CD8-positive, alpha-beta memory T cell (primary cell): ENCODE results near the gene TRAPPC11. TPM values are rescaled to one million over a fixed set of nuclear protein-coding genes. Genes with fewer than 3 reads are reported as not detected.

Experiments used
- CTCF ChIA-PET: fragments of 350-600 bp; sonication (Branson Sonifier 250); formaldehyde crosslinking; loops from one replicate; lab custom pipeline; 2021; ENCODE audit warnings: antibody characterized with exemption; lab: Charles Lee
- POLR2A ChIA-PET: fragments of 350-600 bp; sonication (Branson Sonifier 250); formaldehyde crosslinking; loops from one replicate; lab custom pipeline; 2021; ENCODE audit warnings: antibody characterized with exemption; lab: Charles Lee
- DNase-seq, 5 donors: peaks; one replicate each; pipeline versions ENCODE4 v3.0.0 to v3.0.0-alpha.2; 2020 to 2022; ENCODE audit warnings: mixed read lengths in 1 of 5
- H3K27ac ChIP-seq: one replicate; pipeline ENCODE4 v1.7.0; 2013; ENCODE audit warnings: low read depth, mild to moderate bottlenecking, low read length, moderate library complexity
- H3K27me3 ChIP-seq: 2 replicates; pipeline ENCODE4 v1.7.0; 2013; ENCODE audit warnings: low read length, mild to moderate bottlenecking; ENCODE audit not compliant: insufficient read depth, poor library complexity, severe bottlenecking
- H3K36me3 ChIP-seq: 2 replicates; pipeline ENCODE4 v1.7.0; 2013; ENCODE audit warnings: mild to moderate bottlenecking, low read length, moderate library complexity; ENCODE audit not compliant: insufficient read depth
- H3K4me1 ChIP-seq: 2 replicates; pipeline ENCODE4 v1.7.0; 2013; ENCODE audit warnings: mild to moderate bottlenecking, low read length, moderate library complexity; ENCODE audit not compliant: insufficient read depth
- H3K4me3 ChIP-seq: 2 replicates; pipeline ENCODE4 v1.7.0; 2013; ENCODE audit warnings: mild to moderate bottlenecking, low read length
- H3K9me3 ChIP-seq: 2 replicates; pipeline ENCODE4 v1.7.0; 2013; ENCODE audit warnings: mild to moderate bottlenecking, low read length
- H3K27ac Mint-ChIP-seq, 8 donors: one replicate each; pipeline ENCODE4 v1.8.0; 2020 to 2021; ENCODE audit warnings: mixed read lengths in 8 of 8, mild to moderate bottlenecking in 6 of 8, inconsistent platforms in 3 of 8, moderate library complexity in 3 of 8
- H3K27me3 Mint-ChIP-seq, 2 donors: one replicate each; pipeline ENCODE4 v1.8.0; 2020 to 2021; ENCODE audit warnings: mixed read lengths in 2 of 2, mild to moderate bottlenecking in 1 of 2, moderate library complexity in 1 of 2
- H3K36me3 Mint-ChIP-seq, 3 donors: one replicate each; pipeline ENCODE4 v1.8.0; 2020 to 2021; ENCODE audit warnings: mixed read lengths in 3 of 3, inconsistent platforms in 1 of 3, mild to moderate bottlenecking in 1 of 3
- H3K4me1 Mint-ChIP-seq, 3 donors: one replicate each; pipeline ENCODE4 v1.8.0; 2020 to 2021; ENCODE audit warnings: mixed read lengths in 3 of 3, inconsistent platforms in 1 of 3, mild to moderate bottlenecking in 1 of 3
- H3K4me3 Mint-ChIP-seq, 7 donors: one replicate each; pipeline ENCODE4 v1.8.0; 2020 to 2021; ENCODE audit warnings: mixed read lengths in 7 of 7, mild to moderate bottlenecking in 6 of 7, moderate library complexity in 4 of 7, inconsistent platforms in 2 of 7
- H3K9me3 Mint-ChIP-seq, 5 donors: one replicate each; pipeline ENCODE4 v1.8.0; 2020 to 2022; ENCODE audit warnings: mixed read lengths in 5 of 5, mild to moderate bottlenecking in 3 of 5, moderate library complexity in 2 of 5, inconsistent platforms in 1 of 5
- polyA plus RNA-seq: library from polyadenylated mRNA; unstranded; fragments of 300-500 nt; fragmentation: Illumina TruSeq; gene quantifications from one replicate; pipeline ENCODE4 v1.2.3, GENCODE V29; 2021
- total RNA-seq, 2 experiments: library from RNA; stranded (reverse); gene quantifications; one replicate each; pipeline ENCODE4 v1.2.3, GENCODE V29; 2021

TRAPPC11 gene
- total and polyA plus RNA-seq, 3 experiments from 2014 or later, result 21.9 to 29.3 (median 23.3) TPM

DNA sequence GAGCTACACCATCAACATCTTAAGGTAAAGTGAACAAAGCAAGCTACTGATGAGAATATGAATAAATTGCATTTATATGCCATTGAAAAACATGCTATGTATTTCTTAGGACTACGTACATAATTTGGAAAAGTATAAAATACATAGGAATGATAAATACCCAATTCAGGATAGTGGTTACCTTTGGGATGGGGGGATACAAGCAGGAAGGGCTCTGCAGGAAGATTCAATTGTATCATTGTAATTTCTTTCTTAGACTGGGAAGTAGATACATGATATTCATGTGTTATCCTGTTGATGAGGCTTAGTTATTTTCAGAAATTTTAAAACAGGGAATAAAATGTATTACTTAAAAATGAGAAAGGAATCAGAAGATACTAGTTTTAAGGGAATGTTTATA lies 43.4 kb downstream of the TRAPPC11 start:
- H3K9me3 Mint-ChIP-seq, result no peaks in the 10 kb centered on the region
- H3K9me3 ChIP-seq, result no peaks in the 10 kb centered on the region
- H3K4me1 ChIP-seq, result no peaks in the 10 kb centered on the region
- peak overlapping the region in 1 of 8 donors; percentile 25 for H3K27ac Mint-ChIP-seq
- H3K27me3 Mint-ChIP-seq, result no peaks in the 10 kb centered on the region
- peaks cover 0 to 2% (median 0%) of the 10 kb centered on the region in 3 donors for H3K4me1 Mint-ChIP-seq
- no peak overlapping the region for H3K4me3 ChIP-seq
- no peaks in the 10 kb centered on the region for H3K27me3 ChIP-seq
- H3K36me3 Mint-ChIP-seq, result peaks cover 19 to 82% (median 35%) of the 10 kb centered on the region in 3 donors
- DNase-seq, result no peak
- H3K27ac ChIP-seq, result no peak overlapping the region
- no peak overlapping the region for H3K4me3 Mint-ChIP-seq
- peaks cover 38% of the 10 kb centered on the region for H3K36me3 ChIP-seq
- POLR2A ChIA-PET, result no interaction called here
- CTCF ChIA-PET, result no interaction called here

DNA sequence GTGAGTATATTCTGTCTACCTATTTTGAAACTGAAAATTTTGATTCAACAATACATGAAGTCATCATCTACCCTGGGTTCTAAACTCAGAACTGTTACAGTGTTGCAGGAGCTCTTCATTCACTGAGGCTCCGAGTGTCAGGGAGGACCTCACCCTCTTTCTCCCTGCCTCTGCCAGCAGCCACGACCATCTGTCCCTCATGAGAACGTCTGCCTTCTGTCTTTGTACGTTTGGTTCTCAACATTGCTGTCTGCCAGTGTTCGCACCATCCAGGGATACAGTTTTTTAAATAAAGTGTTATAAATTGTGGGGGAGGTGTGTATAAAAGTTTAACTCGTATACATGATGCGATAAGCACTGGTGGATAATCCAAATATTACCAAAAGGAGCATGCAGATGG lies 55.5 kb downstream of the TRAPPC11 start:
- H3K4me3 Mint-ChIP-seq, result no peak overlapping the region
- ChIA-PET POLR2A (no interaction called here), CTCF (no interaction called here)
- H3K27me3 Mint-ChIP-seq, result no peaks in the 10 kb centered on the region
- H3K9me3 Mint-ChIP-seq, result no peaks in the 10 kb centered on the region
- Histone ChIP-seq H3K27me3 (no peaks in the 10 kb centered on the region), H3K4me1 (no peaks in the 10 kb centered on the region), H3K36me3 (peaks cover 9% of the 10 kb centered on the region), H3K9me3 (no peaks in the 10 kb centered on the region), H3K27ac (no peak overlapping the region), H3K4me3 (no peak overlapping the region)
- peaks cover 5 to 48% (median 11%) of the 10 kb centered on the region in 3 donors for H3K36me3 Mint-ChIP-seq
- no peaks in the 10 kb centered on the region for H3K4me1 Mint-ChIP-seq
- no peak for DNase-seq
- H3K27ac Mint-ChIP-seq, result no peak overlapping the region

DNA sequence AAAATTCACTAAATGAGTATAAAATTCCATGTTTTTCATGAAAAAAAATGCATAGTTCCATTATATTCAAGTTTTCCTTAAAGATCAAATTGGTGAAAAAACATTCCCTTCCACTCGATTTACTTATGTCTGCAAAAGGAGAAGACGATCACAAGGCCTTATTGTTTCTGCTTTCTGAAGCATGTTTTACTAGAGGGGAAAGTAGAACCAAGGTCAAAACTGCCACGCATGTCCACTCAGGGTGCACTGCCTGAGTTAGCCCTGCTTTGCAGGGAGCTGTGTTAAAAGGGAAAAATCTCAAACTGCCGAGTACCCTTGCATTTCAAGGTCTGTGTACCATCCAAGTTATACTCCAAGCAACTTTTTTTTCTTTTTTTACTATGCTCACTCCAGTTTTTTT lies 57.2 kb downstream of the TRAPPC11 start:
- peaks cover 1 to 2% (median 2%) of the 10 kb centered on the region in 3 donors for H3K4me1 Mint-ChIP-seq
- peaks cover 5 to 36% (median 11%) of the 10 kb centered on the region in 3 donors for H3K36me3 Mint-ChIP-seq
- DNase-seq, result no peak
- Histone ChIP-seq H3K27me3 (no peaks in the 10 kb centered on the region), H3K4me1 (no peaks in the 10 kb centered on the region), H3K27ac (no peak overlapping the region), H3K36me3 (peaks cover 7% of the 10 kb centered on the region), H3K4me3 (no peak overlapping the region), H3K9me3 (no peaks in the 10 kb centered on the region)
- H3K4me3 Mint-ChIP-seq, result no peak overlapping the region
- H3K9me3 Mint-ChIP-seq, result no peaks in the 10 kb centered on the region
- H3K27ac Mint-ChIP-seq, result peak overlapping the region in 1 of 8 donors; percentile 66
- CTCF ChIA-PET, result no interaction called here
- H3K27me3 Mint-ChIP-seq, result peaks cover 0 to 2% of the 10 kb centered on the region in 2 donors
- POLR2A ChIA-PET, result no interaction called here

DNA sequence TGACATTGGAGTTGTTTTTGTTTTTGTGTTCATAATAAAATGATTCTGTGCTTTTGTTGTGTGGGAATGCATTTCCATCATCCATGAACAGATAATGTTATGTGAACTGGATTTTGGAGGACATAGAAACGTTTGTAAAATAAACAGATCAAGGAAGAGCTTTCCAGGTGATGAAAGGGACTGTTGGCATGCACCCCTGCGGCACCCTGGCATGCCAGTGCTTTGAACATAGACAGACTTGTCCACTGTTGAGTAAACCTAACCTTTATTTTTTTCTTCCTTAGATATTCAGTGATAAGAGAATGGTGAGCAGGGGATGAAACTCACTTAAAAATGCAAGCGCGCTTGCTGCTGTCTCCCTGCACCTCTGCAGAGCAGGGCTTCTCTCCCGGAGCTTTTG lies 59.8 kb downstream of the TRAPPC11 start:
- DNase-seq, result no peak
- ChIA-PET POLR2A (no interaction called here), CTCF (interaction anchor here (0.7 kb wide), 2 partner anchors 26 to 32 kb away, joined by 3 read pairs; no protein-coding TSS in a partner anchor)
- Mint-ChIP-seq H3K4me1 (peaks cover 13 to 15% (median 14%) of the 10 kb centered on the region in 3 donors), H3K9me3 (no peaks in the 10 kb centered on the region), H3K36me3 (peaks cover 0 to 13% (median 0%) of the 10 kb centered on the region in 3 donors), H3K27me3 (peaks cover 0 to 8% of the 10 kb centered on the region in 2 donors), H3K4me3 (peak overlapping the region in 2 of 7 donors; percentile 59 to 71), H3K27ac (peak overlapping the region in 2 of 8 donors; percentile 17 to 41)
- H3K4me1 ChIP-seq, result peaks cover 8% of the 10 kb centered on the region
- no peaks in the 10 kb centered on the region for H3K27me3 ChIP-seq
- H3K9me3 ChIP-seq, result no peaks in the 10 kb centered on the region
- H3K27ac ChIP-seq, result no peak overlapping the region
- H3K4me3 ChIP-seq, result no peak overlapping the region
- peaks cover under 1% of the 10 kb centered on the region for H3K36me3 ChIP-seq

DNA sequence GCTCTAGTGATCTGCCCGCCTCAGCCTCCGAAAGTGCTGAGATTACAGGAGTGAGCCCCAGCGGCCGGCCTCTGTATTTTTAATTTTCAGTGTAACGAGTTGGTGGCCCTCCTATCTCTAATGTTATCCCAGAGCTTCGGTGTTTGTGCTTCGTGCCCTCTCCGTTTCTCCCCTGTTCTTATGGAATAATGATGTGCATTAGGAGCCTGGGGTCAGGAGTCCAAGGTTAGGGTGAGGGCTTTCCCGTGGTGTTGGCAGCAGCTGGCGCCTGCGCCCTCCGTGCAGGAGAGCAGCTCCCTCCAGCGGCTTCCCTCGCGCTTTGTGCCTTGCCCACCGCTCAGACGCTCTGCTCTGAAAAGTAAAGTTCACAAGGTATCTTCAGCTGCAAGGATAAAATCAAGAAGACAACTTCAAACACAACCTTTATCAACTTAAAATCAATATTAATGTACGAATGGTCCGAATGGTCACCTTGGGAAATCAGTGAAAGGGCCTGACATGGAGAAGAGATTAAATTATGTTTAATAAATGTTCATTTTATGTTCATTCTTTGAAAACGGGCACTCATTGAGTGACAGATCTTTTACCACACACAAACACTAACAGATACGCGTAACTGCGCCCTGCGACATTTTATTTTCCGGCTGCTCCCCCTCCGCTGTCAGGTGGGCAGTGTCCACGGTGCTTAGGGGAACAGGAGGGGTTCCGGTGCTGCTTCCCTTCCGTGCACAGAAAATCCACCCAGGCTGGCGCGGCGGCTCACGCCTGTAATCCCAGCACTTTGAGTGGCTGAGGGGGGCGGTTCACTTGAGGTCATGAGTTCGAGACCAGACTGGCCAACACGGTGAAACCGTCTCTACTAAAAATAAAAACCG lies 62.4 kb downstream of the TRAPPC11 start:
- Histone ChIP-seq H3K9me3 (no peaks in the 10 kb centered on the region), H3K36me3 (no peaks in the 10 kb centered on the region), H3K27me3 (no peaks in the 10 kb centered on the region), H3K27ac (no peak overlapping the region), H3K4me1 (peaks cover 8% of the 10 kb centered on the region), H3K4me3 (peak overlapping the region; percentile 7)
- peak in 4 of 5 donors; percentile 16 to 44 (median 34) for DNase-seq
- H3K27ac Mint-ChIP-seq, result peak overlapping the region in 7 of 8 donors; percentile 37 to 95 (median 65)
- peaks cover 0 to 8% of the 10 kb centered on the region in 2 donors for H3K27me3 Mint-ChIP-seq
- ChIA-PET POLR2A (interaction anchor here (0.6 kb wide), 1 partner anchor 217 kb away, joined by 3 read pairs; no protein-coding TSS in a partner anchor), CTCF (interaction anchor here (0.8 to 1.1 kb wide), 2 partner anchors 11 to 266 kb away, joined by 3 read pairs; no protein-coding TSS in a partner anchor)
- no peaks in the 10 kb centered on the region for H3K36me3 Mint-ChIP-seq
- H3K9me3 Mint-ChIP-seq, result no peaks in the 10 kb centered on the region
- peak overlapping the region; percentile 72 to 93 (median 88) for H3K4me3 Mint-ChIP-seq
- H3K4me1 Mint-ChIP-seq, result peaks cover 13 to 19% (median 14%) of the 10 kb centered on the region in 3 donors

DNA sequence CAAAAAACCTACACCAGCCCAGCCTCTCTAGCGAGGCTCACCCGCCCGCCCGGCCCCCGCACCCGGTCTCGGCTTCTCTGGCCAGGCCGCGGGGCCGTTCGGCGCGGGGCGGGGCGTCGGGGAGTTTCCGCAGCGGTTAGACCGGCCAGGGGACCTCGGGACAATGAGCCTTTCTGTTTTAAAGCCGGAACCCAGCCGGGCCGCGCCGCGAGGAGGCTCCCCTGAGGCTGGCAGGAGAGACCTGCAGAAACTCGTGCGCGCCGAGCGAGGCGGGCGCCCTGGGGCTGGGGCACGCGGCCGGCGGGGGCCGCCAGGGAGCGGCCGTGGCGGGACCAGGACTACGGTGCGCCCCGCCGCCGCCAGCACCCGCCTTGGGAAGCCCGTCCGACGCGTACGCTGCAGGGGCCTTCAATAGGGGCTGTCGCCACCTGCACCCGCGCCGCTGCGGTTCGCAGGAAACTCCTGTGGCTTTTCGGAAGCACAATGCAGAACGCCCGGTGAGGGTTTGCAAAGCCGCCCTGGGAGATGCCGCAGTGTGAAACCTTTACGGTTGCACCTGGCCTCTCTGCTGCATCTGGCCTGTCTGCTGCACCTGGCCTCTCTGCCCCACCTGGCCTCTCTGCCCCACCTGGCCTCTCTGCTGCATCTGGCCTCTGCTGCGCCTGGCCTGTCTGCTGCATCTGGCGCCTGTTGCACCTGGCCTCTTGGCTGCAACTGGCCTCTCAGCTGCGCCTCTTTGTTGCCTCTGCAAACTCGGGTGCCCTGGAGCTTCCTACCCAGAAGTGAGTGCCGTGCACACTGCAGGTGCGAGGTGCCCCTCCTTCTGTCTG lies 63.9 kb downstream of the TRAPPC11 start:
- no peak overlapping the region for H3K27ac ChIP-seq
- DNase-seq, result peak; percentile 19 to 57 (median 47)
- H3K4me1 ChIP-seq, result peaks cover 8% of the 10 kb centered on the region
- H3K36me3 ChIP-seq, result no peaks in the 10 kb centered on the region
- peaks cover 2 to 8% of the 10 kb centered on the region in 2 donors for H3K27me3 Mint-ChIP-seq
- no peaks in the 10 kb centered on the region for H3K36me3 Mint-ChIP-seq
- H3K9me3 Mint-ChIP-seq, result no peaks in the 10 kb centered on the region
- H3K9me3 ChIP-seq, result no peaks in the 10 kb centered on the region
- H3K4me3 ChIP-seq, result peak overlapping the region; percentile 36
- POLR2A ChIA-PET, result no interaction called here
- no peaks in the 10 kb centered on the region for H3K27me3 ChIP-seq
- peaks cover 13 to 19% (median 14%) of the 10 kb centered on the region in 3 donors for H3K4me1 Mint-ChIP-seq
- CTCF ChIA-PET, result no interaction called here
- peak overlapping the region; percentile 81 to 93 (median 89) for H3K4me3 Mint-ChIP-seq
- peak overlapping the region; percentile 49 to 91 (median 77) for H3K27ac Mint-ChIP-seq

DNA sequence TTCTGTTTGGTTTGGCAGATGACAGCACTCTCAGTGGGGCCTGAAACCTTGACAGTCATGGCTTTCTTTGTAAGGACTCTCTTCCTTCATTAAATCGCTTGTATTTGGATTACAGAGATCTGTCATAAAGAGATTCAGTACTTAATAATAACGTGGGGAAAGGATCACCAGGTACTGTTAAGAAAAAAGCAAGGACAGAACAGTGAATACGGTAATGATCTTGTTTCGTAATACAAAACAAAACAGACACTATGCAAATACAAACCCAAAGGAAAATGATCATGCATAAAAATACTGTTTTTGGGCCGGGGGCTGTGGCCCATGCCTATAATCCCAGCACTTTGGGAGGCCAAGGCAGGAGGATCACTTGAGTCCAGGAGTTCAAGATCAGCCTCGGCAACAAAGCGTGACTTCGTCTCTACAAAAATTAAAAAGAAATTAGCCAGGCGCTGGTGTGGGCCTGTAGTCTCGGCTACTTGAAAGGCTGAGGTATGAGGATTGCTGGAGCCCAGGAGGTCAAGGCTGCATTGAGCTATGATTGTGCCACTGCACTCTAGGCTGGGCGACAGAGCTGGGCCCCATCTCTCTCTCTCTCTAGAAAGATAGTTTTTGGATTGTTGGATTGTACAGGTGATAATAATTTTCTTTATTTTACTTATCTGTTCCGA lies 64.6 kb downstream of the TRAPPC11 start:
- peaks cover 13 to 19% (median 14%) of the 10 kb centered on the region in 3 donors for H3K4me1 Mint-ChIP-seq
- peak overlapping the region; percentile 44 to 85 (median 70) for H3K27ac Mint-ChIP-seq

More for the DNA sequence above, 64.6 kb downstream of the TRAPPC11 start:
- Mint-ChIP-seq H3K4me3 (peak overlapping the region; percentile 81 to 92 (median 86)), H3K36me3 (no peaks in the 10 kb centered on the region), H3K27me3 (peaks cover 2 to 8% of the 10 kb centered on the region in 2 donors), H3K9me3 (no peaks in the 10 kb centered on the region)
- Histone ChIP-seq H3K27me3 (no peaks in the 10 kb centered on the region), H3K4me1 (peaks cover 8% of the 10 kb centered on the region), H3K36me3 (no peaks in the 10 kb centered on the region), H3K27ac (no peak overlapping the region), H3K9me3 (no peaks in the 10 kb centered on the region), H3K4me3 (peak overlapping the region; percentile 36)
- DNase-seq, result no peak
- CTCF ChIA-PET, result no interaction called here
- POLR2A ChIA-PET, result no interaction called here
